Measurements from ENCODE around the gene ADARB1. TPM values are rescaled to one million over a fixed set of nuclear protein-coding genes. Genes with fewer than 3 reads are reported as not detected.

The ADARB1 gene
- total and polyA plus RNA-seq, 2 of the 8 experiments (the other 6 are each of a cell fraction or from before 2014, with no cell fraction given): 4.7 to 14.9 TPM

GRCh38 chr21:45127937-45128336 is 53.6 kb downstream of the ADARB1 start:
- Histone ChIP-seq H2BK120ac (replicated peaks; ENCODE audit: low read depth, low read length) (no peak overlapping the region), H2AFZ (ENCODE audit: low read length) (no peak overlapping the region), H2BK20ac (ENCODE audit: low read length) (no peak overlapping the region), H4K5ac (ENCODE audit: insufficient read length, low read depth, low read length) (no peak overlapping the region), H3K27ac (ENCODE audit: low read depth, low read length) (no peak overlapping the region), H4K20me1 (replicated peaks in 1 of 2; ENCODE audit: control insufficient read depth in 1 of 2, insufficient read depth in 2 of 2, low read length in 2 of 2) (peaks cover 2 to 3% of the 10 kb centered on the region in 2 experiments), H3K4me2 (ENCODE audit: insufficient read depth in 1 of 2, low read depth in 2 of 2, low read length in 2 of 2) (no peak overlapping the region), H2BK5ac (ENCODE audit: low read depth, low read length) (no peak overlapping the region), H3K79me2 (ENCODE audit: control insufficient read depth in 1 of 2, insufficient read depth in 2 of 2, low read length in 2 of 2) (no peaks in the 10 kb centered on the region), H2BK12ac (ENCODE audit: low read depth, low read length) (no peak overlapping the region), H3K9me3 (ENCODE audit: insufficient read depth in 2 of 2, low read depth in 1 of 2, low read length in 1 of 2) (no peaks in the 10 kb centered on the region), H3K23ac (ENCODE audit: insufficient read length) (no peak overlapping the region), H4K8ac (ENCODE audit: extremely low read depth, insufficient read depth, low read length) (no peak overlapping the region), H2AK5ac (ENCODE audit: low read depth, low read length) (no peak overlapping the region), H3K4ac (replicated peaks; ENCODE audit: insufficient read length, low read depth, low read length) (no peak overlapping the region), H3K36me3 (ENCODE audit: control insufficient read depth in 2 of 4, insufficient read depth in 4 of 4, low read length in 3 of 4) (no peaks in the 10 kb centered on the region), H3K9ac (replicated peaks in 1 of 4; ENCODE audit: extremely low read depth in 1 of 4, low read depth in 3 of 4, low read length in 3 of 4) (no peak overlapping the region), H3K4me3 (ENCODE audit: extremely low read depth in 1 of 4, insufficient read depth in 2 of 4, low read depth in 3 of 4, low read length in 4 of 4) (no peak overlapping the region), H4K91ac (replicated peaks; ENCODE audit: insufficient read length, low read length) (no peak overlapping the region), H3K79me1 (ENCODE audit: low read depth, low read length) (no peaks in the 10 kb centered on the region), H3K27me3 (replicated peaks in 1 of 4; ENCODE audit: control insufficient read depth in 3 of 4, extremely low read depth in 1 of 4, insufficient read depth in 3 of 4, low read length in 3 of 4) (no peaks in the 10 kb centered on the region), H3K14ac (ENCODE audit: insufficient read length) (no peak overlapping the region), H2BK15ac (ENCODE audit: low read length) (no peak overlapping the region), H3K4me1 (replicated peaks in 1 of 4; ENCODE audit: control insufficient read depth in 3 of 4, insufficient read depth in 4 of 4, low read length in 3 of 4) (no peaks in the 10 kb centered on the region), H3K18ac (ENCODE audit: extremely low read depth, low read length) (no peak overlapping the region), H3K23me2 (ENCODE audit: low read depth, low read length) (no peaks in the 10 kb centered on the region), H3K56ac (replicated peaks; ENCODE audit: insufficient read length, low read depth, low read length) (no peak overlapping the region)
- ChIA-PET CTCF (ENCODE audit: partially characterized antibody) (interaction anchor here (0.6 to 8.9 kb wide), 37 partner anchors 10 to 212 kb away, joined by 3 to 144 read pairs (median 5); no protein-coding TSS in a partner anchor), POLR2A (ENCODE audit: partially characterized antibody) (interaction anchor here (0.8 to 0.9 kb wide), 2 partner anchors 9 to 17 kb away, joined by 3 to 4 read pairs; no protein-coding TSS in a partner anchor)
- DNase-seq (ENCODE audit: low read depth in 1 of 2, low spot score in 2 of 2): no peak
- FAIRE-seq: no peak
- 88% methylated on average over 12 of the region's 13 CpGs; no CpG with 5 or more reads in 1 of the 2 experiments for WGBS, 2 experiments (ENCODE audit: extremely low coverage in 1 of 2, insufficient coverage in 1 of 2, insufficient read length in 1 of 2, insufficient replicate concordance in 2 of 2, low coverage in 1 of 2, low lambda C conversion rate in 2 of 2, missing lambda C conversion rate in 1 of 2)
- TF ChIP-seq KDM1A (IDR thresholded peaks at IDR 0.05; ENCODE audit: borderline replicate concordance, low read length) (no peak), NANOG (IDR thresholded peaks at IDR 0.05; ENCODE audit: insufficient read depth, low read depth, low read length, poor library complexity, severe bottlenecking) (no peak), E2F6 (IDR thresholded peaks at IDR 0.05) (no peak), TAF1 (IDR thresholded peaks at IDR 0.05; ENCODE audit: low read depth, low read length) (no peak), FOSL1 (IDR thresholded peaks at IDR 0.05; ENCODE audit: insufficient read depth, low read depth, low read length) (no peak), EGR1 (IDR thresholded peaks at IDR 0.05; ENCODE audit: borderline replicate concordance, low read depth, low read length) (no peak), KDM5A (IDR thresholded peaks at IDR 0.05; ENCODE audit: low read length) (no peak), CBX8 (IDR thresholded peaks at IDR 0.05; ENCODE audit: borderline replicate concordance, low read depth, low read length) (no peak), SP1 (IDR thresholded peaks at IDR 0.05; ENCODE audit: low read depth, low read length) (no peak), BACH1 (IDR thresholded peaks at IDR 0.05; ENCODE audit: low read length) (no peak)
- TF ChIP-seq, protein P1, sequence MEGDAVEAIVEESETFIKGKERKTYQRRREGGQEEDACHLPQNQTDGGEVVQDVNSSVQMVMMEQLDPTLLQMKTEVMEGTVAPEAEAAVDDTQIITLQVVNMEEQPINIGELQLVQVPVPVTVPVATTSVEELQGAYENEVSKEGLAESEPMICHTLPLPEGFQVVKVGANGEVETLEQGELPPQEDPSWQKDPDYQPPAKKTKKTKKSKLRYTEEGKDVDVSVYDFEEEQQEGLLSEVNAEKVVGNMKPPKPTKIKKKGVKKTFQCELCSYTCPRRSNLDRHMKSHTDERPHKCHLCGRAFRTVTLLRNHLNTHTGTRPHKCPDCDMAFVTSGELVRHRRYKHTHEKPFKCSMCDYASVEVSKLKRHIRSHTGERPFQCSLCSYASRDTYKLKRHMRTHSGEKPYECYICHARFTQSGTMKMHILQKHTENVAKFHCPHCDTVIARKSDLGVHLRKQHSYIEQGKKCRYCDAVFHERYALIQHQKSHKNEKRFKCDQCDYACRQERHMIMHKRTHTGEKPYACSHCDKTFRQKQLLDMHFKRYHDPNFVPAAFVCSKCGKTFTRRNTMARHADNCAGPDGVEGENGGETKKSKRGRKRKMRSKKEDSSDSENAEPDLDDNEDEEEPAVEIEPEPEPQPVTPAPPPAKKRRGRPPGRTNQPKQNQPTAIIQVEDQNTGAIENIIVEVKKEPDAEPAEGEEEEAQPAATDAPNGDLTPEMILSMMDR (IDR thresholded peaks at IDR 0.05; ENCODE audit: control extremely low read depth in 1 of 3, insufficient read depth in 1 of 3, low read depth in 1 of 3, low read length in 3 of 3): no peak

Data from H1 (cell line).